ENCODE results near the gene LBX1.

DNA sequence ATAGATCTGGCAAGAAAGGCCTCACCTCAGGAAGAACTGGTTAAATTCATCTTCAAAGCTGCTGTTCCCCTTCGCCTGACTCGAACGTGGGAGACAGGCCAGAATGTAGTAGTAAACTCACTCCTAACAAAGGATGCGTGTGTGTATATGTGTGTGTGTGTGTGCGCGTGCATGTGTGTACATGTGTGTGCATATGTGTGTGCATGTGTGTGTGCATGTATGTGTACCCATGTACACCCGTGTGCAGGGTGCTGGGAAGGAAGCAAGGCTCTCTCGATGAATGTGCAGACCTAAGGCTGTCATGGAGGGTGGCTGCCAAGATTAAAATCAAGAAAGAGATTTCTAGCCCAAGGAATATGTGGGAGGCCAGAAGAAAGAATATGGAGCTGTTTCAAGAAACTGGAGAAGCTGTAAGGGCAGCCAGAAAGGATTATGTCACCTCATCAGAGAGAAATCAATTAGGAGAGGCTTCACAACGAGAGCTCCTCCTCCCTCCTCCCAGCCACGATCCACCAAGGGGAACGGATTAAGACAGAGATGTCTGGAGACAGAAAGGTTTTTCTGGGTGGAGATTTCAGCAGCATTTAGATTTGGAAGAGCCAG lies 34.0 kb upstream of the LBX1 start:
- TF ChIP-seq POLR2A (IDR thresholded peaks at IDR 0.05; ENCODE audit: low read depth, low read length) = no peak
- no peak for TF ChIP-seq TAF1 (IDR thresholded peaks at IDR 0.05; ENCODE audit: low read depth, low read length)
- TF ChIP-seq POLR2AphosphoS5 (IDR thresholded peaks at IDR 0.05; ENCODE audit: low read depth, low read length) = no peak
- TF ChIP-seq SPI1 (IDR thresholded peaks at IDR 0.05; ENCODE audit: low read depth, low read length) = no peak

All from GM12891 (cell line).